Left colon (tissue), 2 donors: ENCODE data around the gene MAML2. TPM values are rescaled to one million over a fixed set of nuclear protein-coding genes. Genes with fewer than 3 reads are reported as not detected.

ENCODE experiments used
- ATAC-seq: fragments of 200-7000 bp; cut with Tn5 transposase; one replicate; pipeline ENCODE4 v1.9.1; 2020; ENCODE audit warnings: mild to moderate bottlenecking, moderate library complexity
- DNase-seq, 2 donors: peaks; one replicate each; pipeline ENCODE4 v3.0.0-alpha.2; 2020
- intact Hi-C, 2 donors: fragments of 100-400 bp; cut with DNase I in 1 of 2; cut with micrococcal nuclease in 1 of 2; formaldehyde crosslinking; loops; one replicate each; pipeline versions ENCODE4 v1.11.2 to v1.14.0; 2022; cut with DNase I, micrococcal nuclease
- total RNA-seq, 2 donors: library from RNA; stranded (reverse); fragmentation: NEBNext Ultra II Directional; extraction: Animal tissue kit (Norgen Biotek cat#: 25700); gene quantifications; one replicate each; pipeline ENCODE4 v1.2.1, GENCODE V29; 2021
- donor health status: DM: no; HTN: no; CAD: no.
- donor health status: DM: yes; HTN: yes; CAD: no.

Gene MAML2
- total RNA-seq, 2 donors from 2014 or later = 14.8 to 16.3 TPM

- intact Hi-C loops = no loop called here
- ATAC-seq = peak; percentile 82
- no peak for DNase-seq
Measured at GRCh38 chr11:96054870-96055705, 287.9 kb downstream of the MAML2 start.

- ATAC-seq (no peak), DNase-seq (no peak)
- intact Hi-C loops = no loop called here
Measured at GRCh38 chr11:96052921-96053651, 289.9 kb downstream of the MAML2 start.

- intact Hi-C loops = no loop called here
- no peak for DNase-seq
- no peak for ATAC-seq
Measured at GRCh38 chr11:96051820-96052219, 291.2 kb downstream of the MAML2 start.

GRCh38 chr11:96050435-96051182 is 292.4 kb downstream of the MAML2 start:
- intact Hi-C loops = no loop called here
- DNase-seq = no peak
- no peak for ATAC-seq

GRCh38 chr11:96049426-96049825 is 293.6 kb downstream of the MAML2 start:
- DNase-seq = no peak
- intact Hi-C loops = no loop called here
- no peak for ATAC-seq

GRCh38 chr11:96045622-96046456 is 297.2 kb downstream of the MAML2 start:
- no peak for ATAC-seq
- no peak for DNase-seq
- intact Hi-C loops = no loop called here

GRCh38 chr11:96044747-96045146 is 298.2 kb downstream of the MAML2 start:
- DNase-seq (no peak), ATAC-seq (no peak)
- intact Hi-C loops = no loop called here

GRCh38 chr11:96044311-96044710 is 298.7 kb downstream of the MAML2 start:
- no peak for ATAC-seq
- intact Hi-C loops = no loop called here
- no peak for DNase-seq

GRCh38 chr11:96043291-96043690 is 299.7 kb downstream of the MAML2 start:
- DNase-seq (no peak), ATAC-seq (no peak)
- intact Hi-C loops = no loop called here

- no peak for ATAC-seq
- intact Hi-C loops = no loop called here
- no peak for DNase-seq
Measured at GRCh38 chr11:96038046-96038445, 304.9 kb downstream of the MAML2 start.

GRCh38 chr11:96037405-96037949 is 305.5 kb downstream of the MAML2 start:
- DNase-seq (no peak), ATAC-seq (peak; percentile 31)
- intact Hi-C loops = no loop called here

GRCh38 chr11:96036863-96037262 is 306.1 kb downstream of the MAML2 start:
- intact Hi-C loops = no loop called here
- ATAC-seq = no peak
- DNase-seq = no peak

- DNase-seq = no peak
- ATAC-seq = no peak
- intact Hi-C loops = no loop called here
Measured at GRCh38 chr11:96035740-96036078, 307.3 kb downstream of the MAML2 start.

- DNase-seq = no peak
- no peak for ATAC-seq
- intact Hi-C loops = no loop called here
Measured at GRCh38 chr11:96035031-96035739, 307.8 kb downstream of the MAML2 start.

GRCh38 chr11:96033599-96033998 is 309.4 kb downstream of the MAML2 start:
- ATAC-seq = no peak
- intact Hi-C loops = no loop called here
- DNase-seq = no peak

- DNase-seq (no peak), ATAC-seq (peak; percentile 74)
- intact Hi-C loops = no loop called here
Measured at GRCh38 chr11:96033095-96033494, 309.9 kb downstream of the MAML2 start.

GRCh38 chr11:96028746-96029145 is 314.2 kb downstream of the MAML2 start:
- intact Hi-C loops = no loop called here
- peak; percentile 16 for ATAC-seq

GRCh38 chr11:96027021-96027420 is 316.0 kb downstream of the MAML2 start:
- ATAC-seq (no peak), DNase-seq (no peak)
- intact Hi-C loops = no loop called here

More at GRCh38 chr11:96028746-96029145, 314.2 kb downstream of the MAML2 start:
- DNase-seq = no peak
